A549 (cell line): ENCODE data around the gene CEBPB.

ENCODE experiments used
- POLR2A ChIP-seq: IDR thresholded peaks from 2 replicates; pipeline ENCODE4 v1.6.1; 2012; ENCODE audit warnings: mild to moderate bottlenecking, low read length
- TF ChIP-seq, protein P1 (sequence below): fragments of >200 bp; sonication (Bioruptor Twin); formaldehyde crosslinking; IDR thresholded peaks from 3 replicates; pipeline ENCODE4 v1.5.1; 2016

DNA sequence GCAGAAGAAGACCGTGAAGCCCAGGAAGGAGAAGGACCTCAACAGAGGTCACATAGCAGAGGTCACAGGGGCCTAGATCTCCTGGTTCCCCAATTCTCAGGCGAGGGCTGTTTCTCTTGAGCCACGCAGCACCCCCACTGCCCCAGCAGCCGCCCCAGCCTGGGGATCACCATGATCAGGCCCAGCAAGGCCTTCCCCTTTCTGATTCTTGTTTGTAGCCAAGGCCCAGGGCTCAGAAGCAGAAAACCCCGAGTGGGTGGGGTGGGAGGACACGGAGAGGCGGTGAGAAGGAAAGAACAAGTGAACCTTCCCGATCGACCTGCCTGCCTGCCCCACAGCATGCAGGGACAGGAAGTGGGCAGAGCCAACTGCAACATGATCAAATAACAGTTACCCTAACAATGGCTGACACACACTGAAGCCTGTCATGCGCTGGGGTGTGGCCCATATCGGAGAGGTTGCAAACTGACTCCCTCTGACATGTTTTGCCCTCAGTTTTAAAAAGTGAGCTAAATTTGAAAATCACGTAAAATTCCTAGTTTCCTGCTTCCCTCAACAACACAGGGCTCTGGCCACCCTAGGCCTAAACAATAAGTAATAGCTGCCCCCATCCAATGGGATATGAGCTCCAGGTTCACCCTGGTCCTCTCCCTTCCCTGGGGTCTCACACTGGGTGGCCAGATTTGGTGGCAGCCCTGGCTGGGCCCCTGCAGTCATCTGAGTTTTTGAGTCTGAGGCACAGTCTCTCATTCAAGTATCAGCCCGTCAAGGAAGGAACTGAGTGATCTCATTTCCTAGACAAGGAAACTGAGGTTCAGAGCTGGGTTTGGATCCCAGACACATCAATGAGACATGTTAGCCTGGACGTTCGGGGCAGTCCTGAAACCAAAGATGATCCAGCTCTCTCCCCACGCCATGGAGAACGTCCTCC, 43.6 kb upstream of the CEBPB start:
- TF ChIP-seq, protein P1, sequence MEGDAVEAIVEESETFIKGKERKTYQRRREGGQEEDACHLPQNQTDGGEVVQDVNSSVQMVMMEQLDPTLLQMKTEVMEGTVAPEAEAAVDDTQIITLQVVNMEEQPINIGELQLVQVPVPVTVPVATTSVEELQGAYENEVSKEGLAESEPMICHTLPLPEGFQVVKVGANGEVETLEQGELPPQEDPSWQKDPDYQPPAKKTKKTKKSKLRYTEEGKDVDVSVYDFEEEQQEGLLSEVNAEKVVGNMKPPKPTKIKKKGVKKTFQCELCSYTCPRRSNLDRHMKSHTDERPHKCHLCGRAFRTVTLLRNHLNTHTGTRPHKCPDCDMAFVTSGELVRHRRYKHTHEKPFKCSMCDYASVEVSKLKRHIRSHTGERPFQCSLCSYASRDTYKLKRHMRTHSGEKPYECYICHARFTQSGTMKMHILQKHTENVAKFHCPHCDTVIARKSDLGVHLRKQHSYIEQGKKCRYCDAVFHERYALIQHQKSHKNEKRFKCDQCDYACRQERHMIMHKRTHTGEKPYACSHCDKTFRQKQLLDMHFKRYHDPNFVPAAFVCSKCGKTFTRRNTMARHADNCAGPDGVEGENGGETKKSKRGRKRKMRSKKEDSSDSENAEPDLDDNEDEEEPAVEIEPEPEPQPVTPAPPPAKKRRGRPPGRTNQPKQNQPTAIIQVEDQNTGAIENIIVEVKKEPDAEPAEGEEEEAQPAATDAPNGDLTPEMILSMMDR = no peak
- TF ChIP-seq POLR2A = no peak
